Activated CD4-positive, CD25-positive, alpha-beta regulatory T cell (primary cell): ENCODE data around the gene CLDN7.

Experiments used
- DNase-seq, 4 experiments: peaks; one replicate each; lab custom pipeline; 2025; lab: John Stamatoyannopoulos, UW

The CLDN7 gene

DNA sequence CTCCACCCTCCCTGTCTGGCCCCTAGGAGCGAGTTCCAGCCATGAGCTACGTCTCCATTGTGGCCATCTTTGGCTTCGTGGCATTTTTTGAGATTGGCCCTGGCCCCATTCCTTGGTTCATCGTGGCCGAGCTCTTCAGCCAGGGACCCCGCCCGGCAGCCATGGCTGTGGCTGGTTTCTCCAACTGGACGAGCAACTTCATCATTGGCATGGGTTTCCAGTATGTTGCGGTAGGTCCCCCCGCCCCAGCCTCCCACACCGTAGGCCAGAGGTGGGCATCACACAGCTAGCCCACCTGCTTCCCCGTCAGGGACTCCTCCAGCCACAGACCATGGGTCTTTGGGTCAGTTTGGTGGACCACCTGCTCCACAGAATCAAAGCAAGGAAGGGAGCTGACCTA, 23.4 kb upstream of the CLDN7 start:
- no peak for DNase-seq

- no peak for DNase-seq
Observed at GRCh38 chr17:7284911-7285310, 22.6 kb upstream of the CLDN7 start.

DNA sequence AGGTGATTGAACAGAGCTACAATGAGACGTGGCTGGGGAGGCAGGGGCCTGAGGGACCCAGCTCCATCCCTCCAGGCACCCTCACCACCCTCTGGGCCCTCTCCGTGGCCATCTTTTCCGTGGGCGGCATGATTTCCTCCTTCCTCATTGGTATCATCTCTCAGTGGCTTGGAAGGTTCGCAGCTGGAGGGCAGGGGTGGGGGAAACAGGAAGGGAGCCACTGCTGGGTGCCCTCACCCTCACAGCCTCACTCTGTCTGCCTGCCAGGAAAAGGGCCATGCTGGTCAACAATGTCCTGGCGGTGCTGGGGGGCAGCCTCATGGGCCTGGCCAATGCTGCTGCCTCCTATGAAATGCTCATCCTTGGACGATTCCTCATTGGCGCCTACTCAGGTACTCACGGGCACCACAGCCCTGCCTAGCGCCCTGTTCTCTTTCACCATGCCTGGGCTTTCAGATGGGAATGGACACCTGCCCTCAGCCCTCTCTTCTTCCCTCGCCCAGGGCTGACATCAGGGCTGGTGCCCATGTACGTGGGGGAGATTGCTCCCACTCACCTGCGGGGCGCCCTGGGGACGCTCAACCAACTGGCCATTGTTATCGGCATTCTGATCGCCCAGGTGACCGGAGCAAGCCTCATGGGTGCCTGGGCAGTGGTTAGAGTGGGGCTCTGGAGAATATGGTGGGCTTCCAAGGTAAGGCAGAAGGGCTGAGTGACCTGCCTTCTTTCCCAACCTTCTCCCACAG, 21.4 kb upstream of the CLDN7 start:
- DNase-seq = no peak

- DNase-seq = no peak
Observed at GRCh38 chr17:7282752-7283321, 20.6 kb upstream of the CLDN7 start.

GRCh38 chr17:7281953-7282751, 19.9 kb upstream of the CLDN7 start:
- no peak for DNase-seq

GRCh38 chr17:7281074-7281952, 19.0 kb upstream of the CLDN7 start, which contains the start of gene SLC2A4:
SLC2A4 (plus strand) TSS chr17:7281718; CDS start chr17:7281935, 217 bp downstream.
- peak; percentile 50 to 71 (median 60) for DNase-seq

DNA sequence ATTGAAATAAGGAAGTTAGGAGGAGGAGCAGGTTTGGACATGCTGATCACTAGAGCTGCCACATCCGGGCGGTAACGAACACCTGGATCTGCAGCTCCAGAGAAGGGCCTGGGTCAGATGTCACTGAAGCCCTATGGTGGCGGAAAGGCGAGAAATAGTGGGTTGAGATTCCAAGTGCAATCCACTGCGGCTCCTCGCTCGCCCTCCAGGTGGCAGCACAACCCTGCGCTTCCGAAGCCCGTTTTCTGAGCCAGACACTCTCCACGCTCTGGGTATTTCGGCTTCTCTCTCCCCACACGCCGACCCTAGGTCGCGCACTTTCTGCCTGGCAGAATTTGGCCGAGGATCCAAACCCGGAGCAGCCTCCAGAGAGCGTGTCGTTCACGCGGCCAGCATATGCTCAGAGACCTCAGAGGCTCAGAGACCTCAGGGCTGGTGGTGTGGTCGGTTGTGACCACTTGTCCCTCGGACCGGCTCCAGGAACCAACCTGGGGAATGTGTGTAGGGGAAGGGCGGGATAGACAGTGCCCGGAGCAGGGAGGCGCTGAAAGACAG, 18.3 kb upstream of the CLDN7 start:
- peak; percentile 68 to 75 (median 71) for DNase-seq

- no peak for DNase-seq
Observed at GRCh38 chr17:7279448-7279847, 17.2 kb upstream of the CLDN7 start.

DNA sequence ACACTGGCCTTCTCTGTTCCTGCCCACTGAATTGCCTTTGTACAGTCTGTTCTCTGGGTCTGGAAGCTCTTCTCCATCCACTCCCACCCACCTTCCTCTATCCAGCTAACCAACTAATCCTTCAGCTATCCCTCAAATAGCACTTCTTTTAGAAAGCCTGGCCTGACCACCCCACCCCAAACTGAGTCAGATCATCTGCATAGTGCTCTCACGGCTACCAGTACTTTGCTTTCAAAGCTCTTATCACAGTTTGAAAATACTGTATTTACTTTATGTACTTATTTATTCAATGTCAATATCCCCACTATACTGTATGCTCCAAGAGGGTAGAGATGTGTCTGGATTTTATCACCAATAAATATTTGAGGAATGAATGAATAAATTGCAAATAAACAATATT, 4.5 kb upstream of the CLDN7 start:
- no peak for DNase-seq

DNA sequence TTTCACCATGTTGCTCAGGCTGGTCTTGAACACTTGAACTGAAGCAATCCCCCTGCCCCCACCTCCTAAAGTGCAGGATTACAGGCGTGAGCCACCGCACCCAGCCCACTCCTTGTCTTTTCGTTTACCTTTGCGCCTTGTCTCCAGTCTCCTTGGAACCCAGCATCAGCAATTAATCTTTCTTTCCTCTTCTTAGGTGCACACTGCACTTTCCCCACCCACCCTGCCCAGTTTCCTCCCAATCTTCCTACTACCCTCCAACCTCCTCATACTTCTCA, 1.5 kb upstream of the CLDN7 start:
- DNase-seq = no peak

GRCh38 chr17:7262935-7263800, 890 bp upstream of the CLDN7 start:
- DNase-seq = no peak

GRCh38 chr17:7261379-7262191, 693 bp downstream of the CLDN7 start:
- DNase-seq = peak in 1 of 4 experiments; percentile 32

DNA sequence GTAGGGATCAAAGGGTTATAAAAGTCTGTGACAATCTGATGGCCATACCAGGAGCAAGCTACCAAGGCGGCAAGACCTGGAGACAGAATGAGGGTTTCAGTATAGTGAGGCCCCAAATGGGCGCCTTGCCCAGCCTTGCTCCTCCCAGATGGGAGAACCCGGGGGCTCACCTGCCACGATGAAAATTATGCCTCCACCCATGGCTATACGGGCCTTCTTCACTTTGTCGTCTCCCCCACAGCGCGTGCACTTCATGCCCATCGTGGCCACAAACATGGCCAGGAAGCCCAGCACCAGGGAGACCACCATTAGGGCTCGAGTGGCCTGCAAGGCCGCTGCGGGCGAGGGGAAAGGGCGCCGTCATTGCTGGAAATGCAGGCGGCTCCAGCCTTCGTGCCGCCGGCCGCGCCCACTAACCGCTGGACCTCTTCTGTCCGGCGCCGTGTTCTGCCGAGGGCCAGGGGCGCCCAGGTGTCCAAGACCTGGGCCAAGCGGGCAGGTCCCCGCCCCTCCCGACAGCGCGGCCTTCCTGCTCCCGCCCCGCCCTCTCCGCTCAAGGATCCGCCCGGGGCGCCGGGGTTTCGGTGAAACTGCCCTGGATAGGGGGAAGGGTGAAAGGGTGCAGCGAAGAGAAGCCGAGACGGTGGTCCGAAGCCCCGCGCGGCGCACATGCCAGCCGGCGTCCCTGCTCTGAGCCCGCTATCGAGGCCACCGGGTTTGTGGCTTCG, 1.5 kb downstream of the CLDN7 start:
- DNase-seq = peak in 1 of 4 experiments; percentile 20

- DNase-seq = no peak
Observed at GRCh38 chr17:7260151-7260550, 2.1 kb downstream of the CLDN7 start.

DNA sequence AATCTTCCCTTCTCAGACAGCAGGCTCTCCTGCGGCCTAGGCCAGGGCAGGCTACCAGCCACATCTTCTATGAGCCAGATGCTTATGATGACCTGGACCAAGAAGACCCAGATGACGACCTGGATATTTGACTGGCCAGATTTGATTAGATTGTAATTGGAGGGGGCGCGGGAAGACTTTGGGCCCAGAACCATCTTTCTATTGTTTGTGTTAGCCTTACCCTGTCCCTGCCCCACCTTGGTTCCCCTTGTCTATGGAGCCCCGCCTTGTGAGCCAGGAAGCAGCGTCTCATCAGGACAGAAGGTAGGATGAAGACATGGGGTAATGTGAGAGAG, 2.8 kb downstream of the CLDN7 start:
- no peak for DNase-seq

GRCh38 chr17:7258731-7259554, 3.3 kb downstream of the CLDN7 start:
- no peak for DNase-seq

GRCh38 chr17:7256766-7257456, 5.4 kb downstream of the CLDN7 start:
- DNase-seq = no peak

DNA sequence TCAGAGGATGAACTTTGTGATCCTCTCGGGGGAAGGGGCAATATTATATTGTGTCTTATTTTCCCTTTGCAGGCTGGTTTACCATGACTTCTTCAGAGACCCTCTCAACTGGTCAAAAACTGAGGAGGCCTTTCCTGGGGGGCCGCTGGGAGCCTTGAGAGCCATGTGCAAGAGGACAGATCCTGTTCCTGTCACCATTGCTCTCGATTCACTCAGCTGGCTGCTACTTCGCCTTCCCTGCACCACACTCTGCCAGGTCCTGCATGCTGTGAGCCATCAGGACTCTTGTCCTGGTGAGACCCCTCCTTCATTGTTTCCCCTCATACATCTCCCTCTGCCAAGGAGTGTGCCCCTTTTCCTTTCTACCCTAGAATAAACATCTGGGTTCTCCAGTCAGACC, 7.8 kb downstream of the CLDN7 start:
- no peak for DNase-seq
